Measurements from ENCODE around the gene CALHM4.
"Not testable (repeated sequence)": the region's sequence is repeated elsewhere in the genome, so short reads cannot be mapped to it uniquely, and the experiment has no call there.

Gene CALHM4

DNA sequence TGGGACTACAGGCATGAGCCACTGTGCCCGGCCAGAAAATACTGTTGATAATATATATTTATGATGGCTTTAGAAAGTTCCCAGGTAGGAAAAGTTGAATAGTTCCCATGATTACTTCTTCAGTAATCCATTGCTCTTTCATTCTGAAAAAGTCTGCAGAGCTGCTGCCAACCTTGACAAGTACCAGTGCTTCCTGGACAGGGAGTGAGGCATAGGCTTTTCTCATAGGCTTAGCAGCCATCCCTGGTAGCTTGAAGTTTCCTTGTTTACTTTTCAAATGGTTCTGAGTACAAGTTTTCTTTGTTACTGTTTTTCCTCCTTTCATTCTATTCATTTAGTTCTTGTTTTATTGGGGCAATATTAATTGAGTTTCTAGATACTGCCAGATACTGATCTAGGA, 25.6 kb downstream of the CALHM4 start:
- DNase-seq: no peak

GRCh38 chr6:116580198-116580597, 26.6 kb downstream of the CALHM4 start:
- no peak for DNase-seq

- no peak for DNase-seq
Measured at GRCh38 chr6:116586276-116586675, 32.7 kb downstream of the CALHM4 start.

GRCh38 chr6:116586738-116587137, 33.2 kb downstream of the CALHM4 start:
- no peak for DNase-seq

DNA sequence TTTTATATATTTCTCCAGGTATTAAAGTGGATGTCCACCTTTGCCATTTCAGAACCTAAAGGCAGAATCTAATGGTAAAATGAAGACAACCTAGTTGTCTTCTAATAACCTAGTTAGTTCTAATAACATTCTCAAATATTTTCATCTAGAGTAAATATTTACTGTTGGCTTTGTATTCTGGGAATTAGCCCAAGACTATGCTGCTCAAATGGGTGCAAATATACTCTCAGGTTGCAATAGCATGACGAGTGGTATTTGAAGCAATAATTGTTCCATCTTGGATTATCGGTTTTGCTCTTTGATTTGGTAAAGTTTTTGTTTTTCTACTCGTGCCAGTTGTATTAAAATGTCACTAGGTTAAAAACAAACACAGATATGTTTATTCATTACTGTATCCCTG, 41.7 kb downstream of the CALHM4 start:
- no peak for DNase-seq

GRCh38 chr6:116596815-116597214, 43.3 kb downstream of the CALHM4 start:
- DNase-seq: no peak

GRCh38 chr6:116603916-116604315, 50.4 kb downstream of the CALHM4 start:
- DNase-seq: not testable (repeated sequence)

GRCh38 chr6:116604868-116605267, 51.3 kb downstream of the CALHM4 start:
- DNase-seq: not testable (repeated sequence)

DNA sequence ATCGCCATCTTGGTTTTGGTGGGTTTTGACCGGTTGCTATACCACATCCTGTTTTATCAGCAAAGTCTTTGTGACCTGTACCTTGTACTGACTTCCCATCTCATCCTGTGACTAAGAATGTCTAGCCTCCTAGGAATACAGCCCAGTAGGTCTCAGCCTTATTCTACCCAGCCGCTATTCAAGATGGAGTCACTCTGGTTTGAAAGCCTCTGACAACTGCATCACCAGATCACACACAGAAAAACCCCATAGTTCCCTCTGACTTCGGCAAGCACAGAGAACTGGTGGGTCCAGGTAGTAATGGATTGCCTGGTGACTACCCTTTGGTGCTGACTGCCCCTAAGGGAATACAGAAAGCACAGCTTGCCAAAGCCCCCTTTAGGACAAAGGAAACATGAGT, 52.4 kb downstream of the CALHM4 start:
- no peak for DNase-seq
